Stimulated activated CD4-positive, alpha-beta T cell treated with anti-CD3 and anti-CD28 coated beads, Interleukin-15, amount 100 ng/mL, for 24 hours (primary cell): ENCODE data around the gene DCX.
A peak's percentile ranks its signal among the peaks of the same experiment; 100 is the strongest.

Source experiments
- DNase-seq: peaks from one replicate; pipeline ENCODE4 v3.0.0-alpha.2; 2020

Gene DCX

GRCh38 chrX:111411983-111412382 is at the start of gene DCX:
DCX (minus strand) TSS chrX:111412192; CDS start chrX:111410398, 1,794 bp downstream.
- no peak for DNase-seq

DNA sequence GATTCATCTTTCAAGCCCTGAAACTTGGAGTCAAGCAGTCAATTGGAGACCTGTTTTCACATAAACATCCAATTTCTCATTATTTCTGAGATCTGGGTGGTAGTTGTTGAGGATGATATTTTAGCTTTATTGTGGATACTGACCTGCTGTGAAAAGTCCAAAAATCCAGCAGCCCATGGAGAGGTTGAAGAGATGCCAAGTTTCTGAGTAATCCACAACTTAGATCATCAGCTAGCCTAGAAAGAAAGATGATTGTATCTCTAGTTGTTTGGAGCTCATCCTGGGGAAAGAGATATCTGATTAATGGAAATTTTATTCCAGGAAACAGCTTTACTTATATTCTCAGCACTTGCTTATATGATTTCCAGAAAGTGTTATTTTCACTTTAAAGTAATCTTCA is 48.6 kb upstream of the DCX start:
- no peak for DNase-seq

GRCh38 chrX:111447298-111447697 is 35.3 kb upstream of the DCX start:
- peak; percentile 12 for DNase-seq

DNA sequence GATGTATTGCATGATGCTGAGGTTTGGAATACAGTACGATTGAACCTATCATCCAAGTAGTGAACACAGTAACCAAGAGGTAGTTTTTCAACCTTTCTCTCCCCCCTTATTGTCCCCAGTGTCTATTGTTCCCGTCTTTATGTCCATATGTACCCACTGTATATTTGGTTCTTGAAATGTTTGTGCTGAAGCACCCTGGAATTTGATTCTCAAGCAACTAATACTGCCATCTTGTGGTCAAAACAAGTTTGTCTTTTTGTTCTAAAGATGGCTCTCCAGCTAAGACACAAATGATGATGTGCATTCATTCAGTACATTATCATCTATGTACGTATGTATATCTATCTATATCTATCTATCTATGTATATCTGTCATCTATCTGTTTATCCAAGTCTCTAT is 33.5 kb upstream of the DCX start:
- no peak for DNase-seq

GRCh38 chrX:111444881-111445280 is 32.9 kb upstream of the DCX start:
- DNase-seq = no peak

DNA sequence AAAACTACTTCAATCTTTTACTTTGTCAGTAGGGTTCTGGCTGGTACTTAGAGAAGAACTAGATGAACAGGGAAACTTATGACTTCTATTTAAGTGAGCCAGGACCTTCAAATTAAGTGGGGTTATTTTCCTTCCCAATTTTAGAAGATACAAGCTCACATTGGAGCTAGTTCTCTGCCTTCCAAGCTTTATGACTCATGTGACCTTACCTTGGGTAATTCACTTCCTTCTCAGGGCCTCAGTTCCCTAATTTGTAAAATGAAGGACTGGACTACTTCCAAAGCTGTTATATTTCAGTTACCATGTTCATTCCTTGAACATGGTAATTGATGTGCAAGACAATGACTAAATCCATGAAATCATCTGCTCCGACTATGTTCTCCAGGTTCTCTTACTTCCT is 32.0 kb upstream of the DCX start:
- no peak for DNase-seq

- no peak for DNase-seq
Observed at GRCh38 chrX:111442791-111443190, 30.8 kb upstream of the DCX start.

- no peak for DNase-seq
Observed at GRCh38 chrX:111435469-111435868, 23.5 kb upstream of the DCX start.

DNA sequence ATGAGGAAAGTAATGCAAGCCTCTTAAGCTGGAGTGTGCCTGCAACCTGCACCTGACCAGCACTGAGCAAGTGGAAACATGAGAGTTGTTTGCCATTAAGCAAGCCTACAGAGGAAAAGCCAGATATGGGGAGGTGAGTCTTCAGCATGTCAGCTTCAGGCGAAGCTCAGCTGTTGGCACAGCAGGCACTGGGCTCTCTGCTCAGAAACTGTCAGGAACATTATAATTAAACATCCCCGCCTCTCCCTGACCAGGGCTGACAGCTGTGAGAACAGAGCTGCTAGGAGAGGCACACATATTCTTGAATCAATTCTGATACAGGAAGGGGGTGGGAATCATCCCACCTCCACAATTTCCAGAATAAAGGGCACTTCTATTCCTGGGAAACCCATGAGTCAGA is 19.0 kb upstream of the DCX start:
- DNase-seq = no peak

DNA sequence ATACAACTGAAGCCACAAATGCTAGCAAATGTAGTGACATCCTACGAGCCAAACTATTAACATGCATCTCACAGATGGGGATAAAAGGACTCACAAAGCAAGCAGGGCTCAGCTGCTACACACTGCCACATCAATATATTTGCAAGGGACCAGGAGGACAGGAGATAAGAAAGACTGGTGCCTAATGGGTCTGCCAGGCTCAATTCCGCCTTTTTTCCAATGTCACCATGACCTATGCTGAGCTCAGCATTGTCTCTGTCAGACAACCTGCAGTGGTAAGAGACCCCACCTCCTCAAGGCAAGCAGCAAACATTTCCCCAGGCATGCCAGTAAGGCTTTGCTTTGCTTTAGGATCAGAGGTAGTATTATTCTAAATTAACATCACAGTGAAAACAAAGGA is 435 bp downstream of the DCX start:
- DNase-seq = no peak

DNA sequence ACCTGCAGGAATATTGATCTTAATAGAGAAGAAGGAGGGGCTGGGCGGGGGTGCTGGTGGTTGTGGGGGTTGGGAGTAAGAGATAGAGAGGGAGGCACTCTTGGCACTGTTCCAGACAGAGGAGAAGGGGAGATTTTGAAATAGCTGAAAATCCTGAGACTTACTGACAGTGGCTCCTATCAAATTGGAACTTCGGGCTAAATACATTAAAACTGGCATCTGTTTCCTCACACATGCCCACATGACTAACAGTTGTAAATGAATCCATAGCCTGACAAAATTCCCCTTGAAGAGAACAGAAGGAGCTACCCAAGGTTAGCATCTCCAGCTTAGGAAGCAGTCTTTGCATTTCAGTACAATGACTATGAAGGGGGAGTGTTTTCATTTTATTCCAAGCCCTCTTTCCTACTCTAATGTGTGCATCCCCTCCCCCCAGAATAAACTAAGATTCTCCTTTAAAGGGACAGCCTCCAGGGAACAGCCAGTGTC is 1.4 kb downstream of the DCX start:
- DNase-seq = no peak

DNA sequence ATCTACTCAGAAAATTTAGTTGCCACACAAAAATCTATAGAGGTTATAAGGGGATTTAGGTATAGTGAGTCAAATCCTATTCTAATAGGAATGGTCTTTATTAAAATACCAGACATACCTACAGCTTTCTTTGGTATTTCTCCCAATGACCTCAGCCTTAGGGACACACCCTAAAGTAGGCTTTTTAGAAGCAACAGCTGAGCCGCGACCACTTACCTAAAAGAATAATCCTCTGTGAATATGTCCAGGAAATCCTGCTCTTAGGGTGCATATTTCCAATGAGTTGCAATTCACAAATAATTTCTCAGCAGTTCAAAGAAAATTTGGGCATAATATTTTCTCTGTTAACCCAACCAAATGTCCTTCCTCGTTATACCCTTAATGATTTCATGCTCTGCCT is 2.7 kb downstream of the DCX start:
- no peak for DNase-seq

DNA sequence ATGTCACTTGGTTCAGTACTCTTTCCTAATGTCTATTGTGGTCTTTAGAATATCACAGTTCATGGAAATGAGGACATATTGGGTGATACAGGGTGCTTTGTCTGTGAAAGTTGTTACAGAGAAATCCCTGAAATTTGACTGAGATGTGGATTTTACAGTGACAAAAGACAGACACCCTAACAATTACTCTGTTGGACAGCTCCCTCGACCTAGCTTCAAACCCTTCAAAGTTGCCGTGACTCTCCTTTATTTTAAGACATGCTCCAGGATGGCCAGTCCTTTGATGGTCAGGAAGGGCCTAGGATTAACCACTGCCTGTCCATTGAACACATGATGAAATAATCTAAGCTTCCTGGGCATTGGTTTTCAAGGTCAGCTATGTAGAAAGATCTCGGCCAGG is 4.0 kb downstream of the DCX start:
- DNase-seq = no peak

DNA sequence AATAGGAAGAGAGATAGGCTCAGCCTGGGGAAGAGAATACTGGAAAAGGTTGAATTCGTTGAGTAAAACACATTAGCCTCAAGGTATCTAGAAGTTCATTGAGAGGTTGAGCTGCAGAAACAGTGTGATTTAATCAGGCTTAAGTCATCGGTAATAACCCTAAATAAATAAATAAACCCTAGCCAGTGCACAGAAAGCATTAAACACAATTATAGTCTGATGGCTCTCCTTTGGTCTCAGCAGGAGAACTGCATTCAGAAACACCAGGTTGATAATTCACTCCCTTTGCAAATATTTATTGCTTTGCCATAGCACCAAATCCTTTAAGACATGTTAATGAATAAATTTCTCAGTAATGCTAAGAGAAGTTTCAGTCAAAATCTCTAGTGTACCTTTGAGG is 9.6 kb downstream of the DCX start:
- DNase-seq = no peak

GRCh38 chrX:111395149-111395548 is 16.8 kb downstream of the DCX start:
- no peak for DNase-seq

- no peak for DNase-seq
Observed at GRCh38 chrX:111394569-111394968, 17.4 kb downstream of the DCX start.

- DNase-seq = no peak
Observed at GRCh38 chrX:111387470-111388070, 24.4 kb downstream of the DCX start.

DNA sequence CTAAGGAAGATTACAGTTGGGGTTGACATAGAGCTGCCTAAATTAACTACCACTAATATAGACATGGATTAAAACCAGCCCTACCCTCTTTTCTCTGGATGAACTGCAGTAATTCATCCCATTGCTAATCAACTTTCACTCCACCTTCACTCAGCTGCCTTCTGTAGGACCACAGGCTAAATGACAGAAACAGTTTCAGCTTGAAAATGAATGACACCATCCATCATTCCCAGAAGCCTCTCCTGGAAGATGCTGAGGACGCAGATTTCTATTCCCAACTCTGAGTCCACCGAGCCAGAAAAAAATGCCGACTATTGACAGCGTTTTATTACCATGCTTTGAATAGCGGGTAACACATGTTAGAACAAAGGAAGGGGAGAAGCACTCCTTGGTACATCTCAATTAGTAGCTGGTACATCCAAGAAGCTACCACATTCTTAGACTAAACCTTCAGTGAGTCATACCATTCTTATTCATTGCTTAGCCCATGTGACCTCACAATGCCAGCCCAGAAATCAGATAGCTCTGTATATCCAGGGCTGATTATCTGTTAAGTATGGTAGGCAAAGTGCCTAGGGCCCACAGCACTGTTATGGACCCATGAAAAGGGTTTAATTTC is 25.3 kb downstream of the DCX start:
- DNase-seq = no peak

GRCh38 chrX:111386077-111386476 is 25.9 kb downstream of the DCX start:
- no peak for DNase-seq

DNA sequence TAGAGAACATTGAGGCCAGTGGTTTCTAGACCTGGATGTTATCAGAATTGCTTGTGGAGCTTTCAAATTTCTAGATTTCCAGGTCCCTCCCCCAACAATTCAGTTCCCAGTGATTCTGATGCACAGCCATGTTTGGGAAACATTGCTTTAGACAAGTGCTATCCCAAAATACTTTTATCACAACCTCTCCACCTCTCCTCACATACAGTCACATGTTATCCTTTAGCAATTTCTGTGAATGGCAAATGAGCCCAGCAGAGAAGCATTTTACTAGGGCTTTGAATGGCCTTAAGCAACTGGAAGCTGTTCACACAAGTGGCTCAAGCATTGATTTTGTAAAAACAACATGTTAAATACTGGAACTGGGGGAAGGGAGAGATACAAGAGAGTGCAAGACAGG is 29.7 kb downstream of the DCX start:
- DNase-seq = no peak

DNA sequence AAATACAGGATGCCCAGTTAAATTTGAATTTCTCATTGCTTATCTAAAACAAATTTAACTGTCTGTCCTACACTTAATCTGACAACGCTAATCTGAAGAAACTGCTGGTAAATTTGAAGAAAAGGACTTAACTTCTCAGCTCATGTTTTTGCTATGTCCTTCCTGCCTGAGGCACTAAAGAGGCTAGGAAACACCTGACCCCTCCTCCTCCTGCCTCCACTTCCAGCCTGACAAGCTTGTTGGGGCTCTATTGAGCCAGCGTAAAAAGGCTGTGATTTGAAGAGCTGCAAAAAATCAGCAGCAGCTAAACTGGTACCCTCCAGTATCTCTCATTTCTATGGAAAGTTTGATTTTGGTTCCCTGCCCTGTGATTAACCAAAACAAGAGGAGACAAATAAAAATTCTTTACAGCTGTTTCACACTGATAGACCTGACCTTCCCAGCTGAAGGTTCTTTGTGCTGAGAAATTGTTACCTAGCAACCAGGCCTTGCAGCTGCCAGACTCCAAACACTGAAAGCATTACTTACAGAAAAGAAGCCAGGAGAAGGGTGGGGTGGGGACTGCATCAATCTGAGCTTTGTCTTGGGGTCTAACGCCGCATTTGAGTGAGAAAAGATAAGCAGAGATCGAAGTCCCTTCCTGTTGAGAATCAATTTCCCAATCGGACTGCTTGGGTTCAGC is 35.0 kb downstream of the DCX start:
- DNase-seq = no peak

- DNase-seq = no peak
Observed at GRCh38 chrX:111376486-111376885, 35.5 kb downstream of the DCX start.

DNA sequence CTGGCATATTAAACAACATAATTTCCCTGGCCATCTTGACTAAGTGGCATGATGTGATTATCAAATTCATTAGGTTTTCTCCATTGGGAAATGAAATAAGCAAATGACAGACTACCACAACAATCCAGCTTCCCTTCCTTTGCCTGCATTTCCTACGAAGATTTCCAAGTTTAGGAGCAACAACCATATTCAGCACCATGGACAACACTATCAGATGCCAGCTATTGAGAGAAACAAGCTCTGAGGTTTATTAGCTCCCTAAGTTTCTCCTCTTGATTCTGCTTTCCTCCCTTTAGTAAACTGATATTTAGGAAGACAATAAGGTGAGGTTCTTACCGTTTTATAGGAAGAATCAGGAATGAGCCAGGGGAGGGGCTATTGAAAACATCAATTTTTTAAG is 36.2 kb downstream of the DCX start:
- no peak for DNase-seq

DNA sequence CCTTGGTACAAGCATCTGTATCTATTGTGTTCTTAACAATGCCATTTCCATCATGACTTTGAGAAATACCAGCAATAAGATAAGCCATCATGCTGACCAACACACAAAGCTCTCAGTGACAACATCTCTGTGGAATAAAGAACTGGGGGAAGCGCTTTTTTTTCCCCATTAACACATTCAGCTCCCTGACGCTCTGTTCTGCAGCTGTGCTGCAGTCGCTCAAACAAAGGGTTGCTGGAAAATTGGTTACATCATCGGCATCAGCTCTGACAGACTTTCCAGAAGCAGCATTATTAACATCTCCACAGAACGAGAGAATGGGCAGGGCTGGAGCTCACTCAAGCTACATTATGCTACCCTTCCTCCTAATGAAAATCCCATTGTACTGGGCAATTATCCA is 39.9 kb downstream of the DCX start:
- no peak for DNase-seq
